Skeletal muscle cell (primary cell): Measurements from ENCODE around the gene HS3ST1.

Experiments
- DNase-seq: peaks from one replicate; pipeline ENCODE4 v3.0.0-alpha.2; 2010; ENCODE audit warnings: low read depth
- H3K4me3 ChIP-seq: 2 replicates; pipeline ENCODE4 v1.5.1; 2011; ENCODE audit warnings: low read depth, mild to moderate bottlenecking, control low read depth, low read length, moderate library complexity

Gene HS3ST1

GRCh38 chr4:11344916-11345315 is 83.8 kb downstream of the HS3ST1 start:
- no peak for DNase-seq
- no peak overlapping the region for H3K4me3 ChIP-seq

- no peak overlapping the region for H3K4me3 ChIP-seq
- no peak for DNase-seq
Measured at GRCh38 chr4:11343536-11343935, 85.2 kb downstream of the HS3ST1 start.
